LNCAP (cell line): Measurements from ENCODE around the gene NOSTRIN.

Experiments used
- CTCF ChIP-seq: fragments of 450-650 bp; IDR thresholded peaks from 2 replicates; pipeline ENCODE4 v1.5.1; 2017; ENCODE audit warnings: mild to moderate bottlenecking

NOSTRIN gene

GRCh38 chr2:168770796-168771195 is 31.6 kb upstream of the NOSTRIN start:
- TF ChIP-seq CTCF = no peak

DNA sequence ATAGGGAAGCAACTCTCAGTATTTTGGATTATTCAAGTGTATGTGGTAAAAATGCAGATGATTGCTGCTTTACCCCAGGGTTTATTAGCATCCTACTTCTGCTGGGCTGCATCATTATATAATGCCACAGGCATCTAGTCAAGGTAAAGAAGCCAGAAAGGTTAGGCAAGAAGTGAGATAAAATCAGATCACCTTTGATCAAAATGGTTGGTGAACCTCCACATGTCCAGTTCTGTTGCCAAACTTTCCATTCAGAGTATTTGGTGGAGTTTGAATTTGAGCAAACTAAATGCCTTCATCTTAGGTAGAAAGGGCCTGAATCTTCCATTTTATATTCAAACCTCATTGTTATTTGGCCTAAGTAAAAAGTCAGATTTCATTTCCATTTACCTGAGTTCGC is 29.7 kb upstream of the NOSTRIN start:
- TF ChIP-seq CTCF = no peak

DNA sequence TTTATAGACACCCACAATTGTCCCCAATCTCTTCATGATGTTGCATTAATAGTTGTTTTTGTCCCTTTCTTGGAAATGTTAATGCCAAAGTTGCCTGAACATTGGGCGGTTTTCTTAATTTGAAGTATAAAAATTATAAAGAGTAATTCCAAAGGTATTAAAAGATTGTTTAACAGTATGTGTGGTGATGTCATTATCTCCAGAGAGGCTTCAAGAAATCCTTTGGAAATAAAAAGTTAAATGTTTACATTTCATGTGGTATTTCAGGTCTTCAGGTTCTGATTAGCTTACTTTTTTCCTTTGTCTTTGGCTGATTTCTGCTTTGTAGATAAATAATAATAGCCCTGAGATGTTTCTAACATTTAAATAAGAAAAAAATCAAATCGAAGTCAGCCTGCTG is 29.3 kb upstream of the NOSTRIN start:
- TF ChIP-seq CTCF = no peak

- peak; percentile 91 for TF ChIP-seq CTCF
Measured at GRCh38 chr2:168773719-168774521, 28.5 kb upstream of the NOSTRIN start.

- TF ChIP-seq CTCF = no peak
Measured at GRCh38 chr2:168775837-168776236, 26.6 kb upstream of the NOSTRIN start.

- no peak for TF ChIP-seq CTCF
Measured at GRCh38 chr2:168780669-168781071, 21.8 kb upstream of the NOSTRIN start.

GRCh38 chr2:168781191-168781817 is 21.1 kb upstream of the NOSTRIN start:
- TF ChIP-seq CTCF = no peak
